HG03108 (cell line): ENCODE data around the gene VIPR1.
A peak's percentile ranks its signal among the peaks of the same experiment; 100 is the strongest.
"Not testable (repeated sequence)": the region's sequence is repeated elsewhere in the genome, so short reads cannot be mapped to it uniquely, and the experiment has no call there.

ENCODE experiments used
- ATAC-seq: cut with Tn5 transposase; IDR thresholded peaks from one replicate; pipeline ENCODE4 v1.9.1; 2021; ENCODE audit warnings: moderate library complexity; ENCODE audit not compliant: unreplicated experiment

VIPR1 gene

GRCh38 chr3:42531470-42531869 lies 29.0 kb downstream of the VIPR1 start:
- no peak for ATAC-seq

DNA sequence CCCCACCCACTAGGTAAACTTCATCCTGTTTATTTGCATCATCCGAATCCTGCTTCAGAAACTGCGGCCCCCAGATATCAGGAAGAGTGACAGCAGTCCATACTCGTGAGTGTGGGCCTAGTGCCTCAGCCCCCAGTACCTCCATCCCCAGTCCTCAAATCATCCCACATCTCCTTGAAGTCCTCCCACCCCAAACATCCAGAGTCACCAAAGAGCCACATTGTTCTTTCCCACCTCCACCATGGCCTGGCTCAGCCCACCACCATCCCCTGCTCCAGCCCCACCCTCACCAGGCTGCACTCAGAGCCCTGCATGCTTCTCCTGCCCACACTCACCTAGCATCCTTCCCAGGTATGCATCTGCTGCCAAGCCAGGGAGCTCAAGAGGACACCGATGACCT lies 29.8 kb downstream of the VIPR1 start:
- ATAC-seq: no peak

- ATAC-seq: no peak
Observed at GRCh38 chr3:42533161-42533897, 30.9 kb downstream of the VIPR1 start.

DNA sequence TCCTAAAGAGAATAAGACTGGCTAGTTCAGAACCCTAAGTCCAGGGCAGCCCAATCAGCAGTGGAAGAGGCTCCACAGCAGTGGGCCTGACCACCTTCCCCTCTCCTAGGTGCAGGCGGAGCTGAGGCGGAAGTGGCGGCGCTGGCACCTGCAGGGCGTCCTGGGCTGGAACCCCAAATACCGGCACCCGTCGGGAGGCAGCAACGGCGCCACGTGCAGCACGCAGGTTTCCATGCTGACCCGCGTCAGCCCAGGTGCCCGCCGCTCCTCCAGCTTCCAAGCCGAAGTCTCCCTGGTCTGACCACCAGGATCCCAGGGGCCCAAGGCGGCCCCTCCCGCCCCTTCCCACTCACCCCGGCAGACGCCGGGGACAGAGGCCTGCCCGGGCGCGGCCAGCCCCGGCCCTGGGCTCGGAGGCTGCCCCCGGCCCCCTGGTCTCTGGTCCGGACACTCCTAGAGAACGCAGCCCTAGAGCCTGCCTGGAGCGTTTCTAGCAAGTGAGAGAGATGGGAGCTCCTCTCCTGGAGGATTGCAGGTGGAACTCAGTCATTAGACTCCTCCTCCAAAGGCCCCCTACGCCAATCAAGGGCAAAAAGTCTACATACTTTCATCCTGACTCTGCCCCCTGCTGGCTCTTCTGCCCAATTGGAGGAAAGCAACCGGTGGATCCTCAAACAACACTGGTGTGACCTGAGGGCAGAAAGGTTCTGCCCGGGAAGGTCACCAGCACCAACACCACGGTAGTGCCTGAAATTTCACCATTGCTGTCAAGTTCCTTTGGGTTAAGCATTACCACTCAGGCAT lies 33.7 kb downstream of the VIPR1 start:
- no peak for ATAC-seq

DNA sequence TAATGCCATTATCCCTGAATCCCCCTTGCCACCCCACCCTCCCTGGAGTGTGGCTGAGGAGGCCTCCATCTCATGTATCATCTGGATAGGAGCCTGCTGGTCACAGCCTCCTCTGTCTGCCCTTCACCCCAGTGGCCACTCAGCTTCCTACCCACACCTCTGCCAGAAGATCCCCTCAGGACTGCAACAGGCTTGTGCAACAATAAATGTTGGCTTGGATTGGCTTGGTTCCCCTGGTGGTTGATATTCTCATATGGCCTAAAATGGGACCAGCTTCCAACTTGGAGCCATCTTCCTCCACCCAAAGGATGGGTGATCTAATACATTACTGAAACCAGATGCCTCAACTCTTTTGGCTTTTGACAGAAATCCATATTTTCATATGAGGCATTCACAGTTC lies 34.9 kb downstream of the VIPR1 start:
- no peak for ATAC-seq

GRCh38 chr3:42539871-42540714 lies 37.6 kb downstream of the VIPR1 start:
- ATAC-seq: no peak

GRCh38 chr3:42541079-42541478 lies 38.6 kb downstream of the VIPR1 start:
- no peak for ATAC-seq

GRCh38 chr3:42544492-42545283 lies 42.2 kb downstream of the VIPR1 start:
- no peak for ATAC-seq

- ATAC-seq: no peak
Observed at GRCh38 chr3:42545284-42545900, 42.9 kb downstream of the VIPR1 start.

GRCh38 chr3:42546691-42547213 lies 44.3 kb downstream of the VIPR1 start:
- no peak for ATAC-seq

DNA sequence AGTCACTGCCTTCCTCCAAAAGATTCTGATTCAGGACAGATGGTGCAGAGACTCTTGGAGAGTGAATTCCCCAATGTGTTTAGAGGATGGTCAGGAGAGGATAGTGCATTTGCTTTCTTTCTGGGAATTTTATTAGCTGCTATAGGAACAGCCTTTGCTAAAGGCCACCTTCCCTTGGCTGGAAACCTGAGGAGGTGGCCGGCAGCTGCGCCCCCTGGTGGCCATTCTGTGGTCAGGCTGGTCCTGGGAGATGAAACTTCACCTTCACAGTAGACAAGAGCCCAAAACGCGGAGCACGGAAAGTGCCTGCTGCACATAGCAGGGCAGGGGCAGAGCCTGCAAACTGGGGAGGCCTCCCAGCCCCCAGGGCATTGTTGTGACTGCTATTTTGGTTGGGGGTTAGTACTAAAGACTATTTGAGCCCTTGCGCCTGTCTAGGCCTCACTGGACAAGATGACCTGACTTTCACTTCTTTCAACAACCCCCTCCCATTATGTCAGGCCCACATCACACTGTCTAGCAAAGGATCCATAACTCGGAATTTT lies 45.0 kb downstream of the VIPR1 start:
- peak; percentile 54 for ATAC-seq

- no peak for ATAC-seq
Observed at GRCh38 chr3:42549131-42549530, 46.7 kb downstream of the VIPR1 start.

DNA sequence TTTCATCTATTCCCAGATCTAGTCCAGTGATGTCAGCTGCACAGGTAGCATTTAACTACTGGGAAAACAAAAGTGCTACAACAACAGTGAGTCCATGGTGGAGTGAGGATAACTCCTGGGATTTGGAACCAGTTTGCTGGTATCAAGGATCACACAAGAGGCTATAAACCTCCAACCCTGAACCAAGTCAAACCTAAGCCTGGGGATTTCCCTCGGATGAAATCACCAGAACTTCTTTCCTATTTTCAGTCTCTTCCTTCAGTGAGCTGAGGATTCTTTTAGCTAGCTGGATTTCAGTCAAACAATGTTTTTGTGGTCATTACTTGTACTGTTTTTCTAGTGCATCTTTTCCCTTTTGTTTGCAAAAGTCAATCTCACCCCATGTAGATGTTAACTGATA lies 47.8 kb downstream of the VIPR1 start:
- no peak for ATAC-seq

GRCh38 chr3:42552830-42553229 lies 50.4 kb downstream of the VIPR1 start:
- no peak for ATAC-seq

GRCh38 chr3:42556089-42556632 lies 53.7 kb downstream of the VIPR1 start:
- peak; percentile 81 for ATAC-seq

DNA sequence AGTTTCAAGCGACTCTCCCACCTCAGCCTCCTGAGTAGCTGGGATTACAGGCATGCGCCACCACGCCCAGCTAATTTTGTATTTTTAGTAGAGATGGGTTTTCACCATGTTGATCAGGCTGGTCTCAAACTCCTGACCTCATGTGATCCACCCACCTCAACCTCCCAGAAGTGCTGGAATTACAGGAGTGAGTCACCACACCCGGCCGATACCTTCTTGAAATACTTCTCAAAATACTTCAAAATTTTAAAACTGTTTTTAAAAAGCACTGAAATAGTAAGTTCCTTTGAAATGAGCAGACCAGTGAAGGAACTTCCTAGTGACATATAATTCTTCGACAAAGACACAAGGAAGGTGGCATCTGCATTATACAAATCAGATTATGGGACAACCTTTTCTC lies 54.4 kb downstream of the VIPR1 start:
- not testable (repeated sequence) for ATAC-seq

GRCh38 chr3:42557854-42558253 lies 55.4 kb downstream of the VIPR1 start:
- ATAC-seq: no peak

GRCh38 chr3:42562047-42562907 lies 59.8 kb downstream of the VIPR1 start:
- ATAC-seq: no peak
